Measurements from ENCODE around the gene MXD3. TPM values are rescaled to one million over a fixed set of nuclear protein-coding genes. Genes with fewer than 3 reads are reported as not detected.
A peak's percentile ranks its signal among the peaks of the same experiment; 100 is the strongest.
"Not testable (repeated sequence)": the region's sequence is repeated elsewhere in the genome, so short reads cannot be mapped to it uniquely, and the experiment has no call there.

The MXD3 gene, protein sequence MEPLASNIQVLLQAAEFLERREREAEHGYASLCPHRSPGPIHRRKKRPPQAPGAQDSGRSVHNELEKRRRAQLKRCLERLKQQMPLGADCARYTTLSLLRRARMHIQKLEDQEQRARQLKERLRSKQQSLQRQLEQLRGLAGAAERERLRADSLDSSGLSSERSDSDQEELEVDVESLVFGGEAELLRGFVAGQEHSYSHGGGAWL
- total RNA-seq (2014; rRNA removed; shearing (Covaris generic)) (109 and 130 TPM in 2 replicates), total RNA-seq (2022) (81.3 and 105 TPM in 2 replicates), Bru-seq, nascent RNA (percentile 68 among the genes with signal in this experiment), BruChase-seq, experiment 1, labeled RNA remaining after a 6-hour chase (percentile 62 among the genes with signal in this experiment), BruChase-seq, experiment 2, labeled RNA remaining after a 2-hour chase (percentile 63 among the genes with signal in this experiment)
- long read RNA-seq, transcript MXD3-206 (4 exons, 1,854 nt), result minor isoform, 11 of 149 reads
- long read RNA-seq, transcript MXD3-203 (6 exons, 1,483 nt), result major isoform, 75 of 149 reads
- long read RNA-seq, transcript MXD3-201 (5 exons, 1,534 nt), result minor isoform, 11 of 149 reads
- long read RNA-seq, partial matches to known transcripts, result 21 of 149 reads
- long read RNA-seq, other reads (novel, unspliced or antisense), result 31 of 149 reads

DNA sequence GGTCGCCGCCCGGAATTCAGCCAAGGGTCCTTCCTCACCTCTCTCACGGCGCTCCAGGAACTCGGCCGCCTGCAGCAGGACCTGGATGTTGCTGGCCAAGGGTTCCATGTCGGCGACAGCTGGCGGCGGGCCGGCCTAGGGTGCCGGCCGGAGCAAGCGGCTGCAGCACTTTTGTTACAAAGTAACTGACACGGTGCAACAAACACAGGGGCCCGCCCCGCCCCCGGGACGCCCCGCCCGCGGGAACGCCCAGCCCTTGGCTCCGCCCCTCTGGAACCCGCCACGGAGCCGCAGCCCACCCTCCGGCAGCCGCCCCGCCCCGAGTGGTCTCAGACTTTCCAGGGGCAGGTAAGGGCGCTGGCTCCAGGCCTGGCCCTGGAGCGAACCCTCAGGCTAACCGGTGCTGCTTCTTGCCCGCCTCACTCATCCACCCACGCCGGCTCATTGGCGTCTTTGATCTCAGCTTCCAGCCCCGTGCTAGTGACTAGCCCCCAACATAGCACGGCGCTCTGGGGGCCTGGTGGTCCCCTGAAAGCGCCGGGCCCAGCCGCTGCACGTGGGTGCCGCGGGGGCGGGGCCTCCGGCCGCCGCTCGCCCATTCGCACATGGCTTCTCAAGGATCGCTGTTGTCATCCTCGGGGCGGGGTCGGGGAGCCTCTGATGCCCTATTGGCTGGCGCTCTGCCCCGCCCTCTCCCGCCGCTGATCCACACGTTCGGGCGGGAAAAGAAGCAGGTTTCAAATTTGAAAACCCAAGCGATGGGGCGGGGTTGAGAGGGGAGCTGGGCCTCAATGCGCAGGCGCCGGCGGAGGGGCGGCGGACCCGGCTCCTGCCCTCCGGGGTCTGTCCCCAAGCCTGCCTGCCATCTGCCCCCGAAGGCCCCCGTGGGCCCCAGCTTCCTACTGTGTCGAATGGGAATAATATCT is at the start of gene MXD3:
MXD3 (minus strand) TSS at position 176 of the 926 bp plus-strand sequence; CDS start at position 108, 68 bp downstream.
- H3K4me2 ChIP-seq (ENCODE audit: low read length), result peak within 1 kb of the TSS; percentile 92
- H3K36me3 ChIP-seq (ENCODE audit: insufficient read depth, low read length), result peaks cover 33% of the 10 kb centered on the region; the same call in 1 of the 2 replicates
- no TSS peak for BruUV-seq (replicated peaks)
- peak within 1 kb of the TSS; percentile 94 for H3K4me3 ChIP-seq (ENCODE audit: low read depth, low read length, poor library complexity, severe bottlenecking)
- H2AFZ ChIP-seq (ENCODE audit: low read length), result peak within 1 kb of the TSS; percentile 28; the same call in 1 of the 2 replicates
- H3K9me3 ChIP-seq (ENCODE audit: low read length), result no peaks in the 10 kb centered on the region
- CTCF ChIA-PET (ENCODE audit: unreplicated experiment), result interaction anchor here (1.6 to 1.9 kb wide), 2 partner anchors 10 to 198 kb away, joined by 5 to 6 read pairs; no protein-coding TSS in a partner anchor
- H3K79me2 ChIP-seq (ENCODE audit: insufficient read depth, low read depth, low read length), result peaks cover 12% of the 10 kb centered on the region; the same call in 1 of the 2 replicates
- H3K4me1 ChIP-seq (ENCODE audit: insufficient read depth, low read length, poor library complexity, severe bottlenecking), result peaks cover 51% of the 10 kb centered on the region
- H3K9me2 ChIP-seq (ENCODE audit: insufficient read depth, low read length), result no peaks in the 10 kb centered on the region
- peak within 1 kb of the TSS; percentile 92 for H3K27ac ChIP-seq (ENCODE audit: low read depth, low read length, poor library complexity, severe bottlenecking)
- no peak for TF ChIP-seq EZH2phosphoT487 (IDR thresholded peaks at IDR 0.05; ENCODE audit: borderline replicate concordance, low read depth, low read length)
- TF ChIP-seq, protein P1, sequence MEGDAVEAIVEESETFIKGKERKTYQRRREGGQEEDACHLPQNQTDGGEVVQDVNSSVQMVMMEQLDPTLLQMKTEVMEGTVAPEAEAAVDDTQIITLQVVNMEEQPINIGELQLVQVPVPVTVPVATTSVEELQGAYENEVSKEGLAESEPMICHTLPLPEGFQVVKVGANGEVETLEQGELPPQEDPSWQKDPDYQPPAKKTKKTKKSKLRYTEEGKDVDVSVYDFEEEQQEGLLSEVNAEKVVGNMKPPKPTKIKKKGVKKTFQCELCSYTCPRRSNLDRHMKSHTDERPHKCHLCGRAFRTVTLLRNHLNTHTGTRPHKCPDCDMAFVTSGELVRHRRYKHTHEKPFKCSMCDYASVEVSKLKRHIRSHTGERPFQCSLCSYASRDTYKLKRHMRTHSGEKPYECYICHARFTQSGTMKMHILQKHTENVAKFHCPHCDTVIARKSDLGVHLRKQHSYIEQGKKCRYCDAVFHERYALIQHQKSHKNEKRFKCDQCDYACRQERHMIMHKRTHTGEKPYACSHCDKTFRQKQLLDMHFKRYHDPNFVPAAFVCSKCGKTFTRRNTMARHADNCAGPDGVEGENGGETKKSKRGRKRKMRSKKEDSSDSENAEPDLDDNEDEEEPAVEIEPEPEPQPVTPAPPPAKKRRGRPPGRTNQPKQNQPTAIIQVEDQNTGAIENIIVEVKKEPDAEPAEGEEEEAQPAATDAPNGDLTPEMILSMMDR (conservative IDR thresholded peaks at IDR 0.05; ENCODE audit: low read length), result no peak
- peak; percentile 99 for DNase-seq (ENCODE audit: low spot score)
- H4K20me1 ChIP-seq (ENCODE audit: insufficient read depth, low read length), result peaks cover 15% of the 10 kb centered on the region; the same call in 1 of the 2 replicates
- POLR2A ChIA-PET, result interaction anchor here (0.6 to 1.6 kb wide), 11 partner anchors 11 to 326 kb away, joined by 3 to 5 read pairs (median 3); no protein-coding TSS in a partner anchor
- intact Hi-C loops (cut with micrococcal nuclease; ENCODE audit: unreplicated experiment), result loop anchor here (1.0 to 5.0 kb wide), 6 partner anchors 39 to 240 kb away; partner anchors contain the start of genes DOK3, GRK6 and LMAN2

DNA sequence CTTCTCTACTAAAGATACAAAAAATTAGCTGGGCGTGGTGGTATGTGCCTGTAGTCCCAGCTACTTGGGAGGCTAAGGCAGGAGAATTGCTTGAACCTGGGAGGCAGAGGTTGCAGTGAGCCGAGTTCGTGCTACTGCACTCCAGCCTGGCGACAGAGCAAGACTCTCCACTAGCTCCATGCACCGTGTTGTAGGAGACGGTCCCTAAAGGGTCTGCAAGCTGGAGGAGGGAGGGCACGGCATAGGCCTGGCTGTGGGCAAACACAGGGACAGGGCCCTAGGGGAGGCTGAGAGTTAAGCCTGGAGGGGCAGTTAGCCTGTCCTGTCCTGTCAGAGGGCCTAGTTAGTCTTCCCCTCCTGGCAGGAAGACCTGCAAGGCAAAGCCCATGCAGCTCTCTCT is 49.0 kb upstream of the MXD3 start:
- H3K9me2 ChIP-seq (ENCODE audit: insufficient read depth, low read length); H2AFZ ChIP-seq (ENCODE audit: low read length); DNase-seq (ENCODE audit: low spot score); H3K27ac ChIP-seq (ENCODE audit: low read depth, low read length, poor library complexity, severe bottlenecking); BruUV-seq (replicated peaks); intact Hi-C loops (cut with micrococcal nuclease; ENCODE audit: unreplicated experiment); H3K4me3 ChIP-seq (ENCODE audit: low read depth, low read length, poor library complexity, severe bottlenecking); H4K20me1 ChIP-seq (ENCODE audit: insufficient read depth, low read length); H3K9me3 ChIP-seq (ENCODE audit: low read length); H3K36me3 ChIP-seq (ENCODE audit: insufficient read depth, low read length): not testable (repeated sequence)
- POLR2A ChIA-PET, result interaction anchor here (1.2 to 3.2 kb wide), 4 partner anchors 10 to 15 kb away, joined by 4 to 35 read pairs (median 5); partner anchors contain the start of gene LMAN2
- Histone ChIP-seq H3K4me1 (ENCODE audit: insufficient read depth, low read length, poor library complexity, severe bottlenecking) (peaks cover 81% of the 10 kb centered on the region), H3K4me2 (ENCODE audit: low read length) (peak overlapping the region; percentile 87), H3K79me2 (ENCODE audit: insufficient read depth, low read depth, low read length) (peaks cover 17% of the 10 kb centered on the region; the same call in 1 of the 2 replicates)
- CTCF ChIA-PET (ENCODE audit: unreplicated experiment), result interaction anchor here (0.8 to 1.4 kb wide), 4 partner anchors 10 to 51 kb away, joined by 3 to 10 read pairs (median 4); no protein-coding TSS in a partner anchor
